ENCODE measurements around the gene DCTD. TPM values are rescaled to one million over a fixed set of nuclear protein-coding genes. Genes with fewer than 3 reads are reported as not detected.

Gene DCTD
- total and polyA plus RNA-seq, 2 of the 13 experiments (the other 11 are each of a cell fraction or from before 2014, with no cell fraction given), result 85.1 to 95.3 TPM

GRCh38 chr4:182877326-182877883 is 39.8 kb downstream of the DCTD start (continued):
- TF ChIP-seq PRDM15 (CRISPR knock-in tag; IDR thresholded peaks at IDR 0.05), result no peak
- TF ChIP-seq BRF2 (CRISPR knock-in tag; IDR thresholded peaks at IDR 0.05), result 0 out of 2 replicates have a peak, but pooled peaks have one; percentile 51
- TF ChIP-seq TOE1 (CRISPR knock-in tag; IDR thresholded peaks at IDR 0.05), result no peak
- TF ChIP-seq CBX5 (CRISPR knock-in tag; IDR thresholded peaks at IDR 0.05; ENCODE audit: borderline replicate concordance), result peak; percentile 45; the same call in 1 of the 2 replicates
- TF ChIP-seq KDM2A (CRISPR knock-in tag; IDR thresholded peaks at IDR 0.05; ENCODE audit: borderline replicate concordance, low read depth), result peak; percentile 57; the same call in 1 of the 2 replicates
- no peak for TF ChIP-seq ZNF639 (CRISPR knock-in tag; conservative IDR thresholded peaks at IDR 0.05)
- no peak for TF ChIP-seq GATA4 (IDR thresholded peaks at IDR 0.05; ENCODE audit: borderline replicate concordance, low read depth)
- TF ChIP-seq ERF (CRISPR knock-in tag; IDR thresholded peaks at IDR 0.05), result peak; percentile 60; the same call in 1 of the 2 replicates
- peak; percentile 90; the same call in 1 of the 2 replicates for TF ChIP-seq ZNF331 (CRISPR knock-in tag; IDR thresholded peaks at IDR 0.05)
- TF ChIP-seq NRL (CRISPR knock-in tag; IDR thresholded peaks at IDR 0.05; ENCODE audit: borderline replicate concordance), result no peak
- no peak for TF ChIP-seq GTF2F1 (IDR thresholded peaks at IDR 0.05; ENCODE audit: low read length)
- TF ChIP-seq ZNF468 (CRISPR knock-in tag; IDR thresholded peaks at IDR 0.05), result no peak
- no peak for TF ChIP-seq DR1 (CRISPR knock-in tag; IDR thresholded peaks at IDR 0.05)
- TF ChIP-seq ZNF432 (CRISPR knock-in tag; IDR thresholded peaks at IDR 0.05; ENCODE audit: borderline replicate concordance), result no peak
- peak; percentile 35; the same call in 1 of the 2 replicates for TF ChIP-seq ZNF275 (CRISPR knock-in tag; IDR thresholded peaks at IDR 0.05; ENCODE audit: borderline replicate concordance)
- TF ChIP-seq JUND (CRISPR knock-in tag; IDR thresholded peaks at IDR 0.05), result no peak
- TF ChIP-seq SPEN (CRISPR knock-in tag; IDR thresholded peaks at IDR 0.05; ENCODE audit: low read depth), result 0 out of 2 replicates have a peak, but pooled peaks have one; percentile 29
- peak; percentile 64; the same call in 1 of the 2 replicates for TF ChIP-seq GFI1 (CRISPR knock-in tag; IDR thresholded peaks at IDR 0.05; ENCODE audit: borderline replicate concordance)
- TF ChIP-seq TRIM24 (CRISPR knock-in tag; IDR thresholded peaks at IDR 0.05), result no peak
- TF ChIP-seq ZNF496 (CRISPR knock-in tag; IDR thresholded peaks at IDR 0.05; ENCODE audit: insufficient replicate concordance), result no peak
- TF ChIP-seq, protein P1, sequence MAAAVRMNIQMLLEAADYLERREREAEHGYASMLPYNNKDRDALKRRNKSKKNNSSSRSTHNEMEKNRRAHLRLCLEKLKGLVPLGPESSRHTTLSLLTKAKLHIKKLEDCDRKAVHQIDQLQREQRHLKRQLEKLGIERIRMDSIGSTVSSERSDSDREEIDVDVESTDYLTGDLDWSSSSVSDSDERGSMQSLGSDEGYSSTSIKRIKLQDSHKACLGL (CRISPR knock-in tag; IDR thresholded peaks at IDR 0.05), result no peak

Data from HepG2 (cell line).